Frontal cortex (tissue), 4 donors: ENCODE results near the gene PRKRIP1. TPM values are rescaled to one million over a fixed set of nuclear protein-coding genes. Genes with fewer than 3 reads are reported as not detected.
"Not testable (repeated sequence)": the region's sequence is repeated elsewhere in the genome, so short reads cannot be mapped to it uniquely, and the experiment has no call there.

Experiments used
- DNase-seq, 2 donors: peaks; one replicate each; pipeline ENCODE4 v3.0.0; 2012; ENCODE audit warnings: low spot score in 2 of 2
- FAIRE-seq: peaks from 2 replicates; lab custom pipeline; 2012; peaks lifted over from hg19 to GRCh38; lab: Jason Lieb, UNC
- small RNA-seq: library from RNA; depleted of rRNA; stranded (forward); fragments of <200 nt; gene quantifications from one replicate; pipeline ENCODE3, GENCODE V24; 2014
- total RNA-seq: library from RNA; depleted of rRNA; stranded (reverse); fragments of >200 nt; gene quantifications from one replicate; pipeline ENCODE4 v1.2.3, GENCODE V29; 2014
- donor health status: control.
- donor health status: control.
- donor health status: control.

Gene PRKRIP1
- total RNA-seq, 1 donor from 2014 or later: 15.5 TPM

DNA sequence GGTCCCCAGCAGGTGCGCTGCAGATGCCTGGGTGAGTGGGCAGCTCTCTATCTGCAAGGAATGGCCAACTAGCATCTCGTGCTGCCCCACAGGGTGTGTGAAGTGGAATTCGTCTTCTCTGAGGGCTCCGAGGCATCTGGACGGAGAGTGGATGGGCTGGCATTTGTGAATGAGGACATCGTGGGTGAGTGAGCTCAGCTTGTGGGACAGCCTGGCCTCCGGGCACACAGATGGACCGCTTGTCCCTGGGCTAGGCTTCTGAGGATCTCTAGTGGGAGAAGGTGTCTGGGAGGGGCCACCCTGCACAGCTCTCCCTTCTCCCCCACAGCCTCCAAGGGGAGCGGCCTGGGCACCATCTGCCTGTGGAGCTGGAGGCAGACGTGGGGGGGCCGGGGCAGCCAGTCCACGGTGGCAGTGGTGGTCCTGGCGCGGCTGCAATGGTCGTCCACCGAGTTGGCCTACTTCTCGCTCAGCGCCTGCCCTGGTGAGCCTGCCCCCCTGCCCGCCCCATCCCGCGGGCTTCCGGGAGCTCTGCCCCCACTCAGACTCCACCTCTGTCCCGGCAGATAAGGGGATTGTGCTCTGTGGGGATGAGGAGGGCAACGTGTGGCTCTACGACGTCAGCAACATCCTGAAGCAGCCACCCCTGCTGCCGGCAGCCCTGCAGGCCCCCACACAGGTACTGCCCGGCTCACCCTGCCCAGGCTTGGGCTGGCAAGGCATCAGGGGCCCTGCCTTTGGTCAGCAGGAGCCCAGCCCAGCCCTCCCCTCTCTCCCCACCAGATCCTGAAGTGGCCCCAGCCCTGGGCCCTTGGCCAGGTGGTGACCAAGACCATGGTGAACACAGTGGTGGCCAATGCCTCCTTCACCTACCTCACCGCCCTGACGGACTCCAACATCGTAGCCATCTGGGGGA is 76.2 kb downstream of the PRKRIP1 start:
- FAIRE-seq (no peak), DNase-seq (no peak)

DNA sequence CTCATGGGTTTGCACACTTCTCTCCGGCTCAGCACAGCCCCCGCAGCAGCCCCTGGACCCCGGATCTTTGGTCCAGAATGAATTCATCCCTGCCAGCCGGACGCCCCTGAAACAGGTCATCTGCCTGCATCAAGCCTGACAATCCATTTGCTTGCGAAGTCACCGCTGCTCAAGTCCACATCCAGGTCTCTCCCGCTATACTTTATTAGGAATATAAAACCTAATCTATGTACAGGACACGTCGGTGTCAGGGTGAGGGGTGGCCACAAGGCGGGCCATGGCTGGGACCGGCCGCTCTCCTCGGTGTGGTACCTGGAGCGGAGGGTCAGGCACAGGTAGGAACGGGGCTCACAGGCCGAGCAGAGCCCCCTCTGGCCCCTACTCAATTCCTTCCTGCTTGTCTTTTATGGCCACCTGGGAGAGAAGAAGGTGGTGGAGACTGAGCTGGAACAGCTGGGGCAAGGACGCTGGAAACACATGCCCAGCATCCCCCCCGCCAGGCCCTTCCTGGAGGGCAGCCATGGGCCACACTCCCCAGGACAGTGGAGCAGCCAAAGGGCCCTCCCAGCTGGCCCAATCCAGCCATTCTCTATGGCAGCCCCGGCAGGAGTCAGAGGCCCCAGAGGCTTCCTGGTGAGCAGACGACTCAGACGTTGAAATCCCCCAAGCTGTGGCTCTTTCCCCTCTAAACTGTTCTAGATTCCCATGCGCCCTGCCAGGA is 77.3 kb downstream of the PRKRIP1 start:
- no peak for FAIRE-seq
- DNase-seq: no peak

DNA sequence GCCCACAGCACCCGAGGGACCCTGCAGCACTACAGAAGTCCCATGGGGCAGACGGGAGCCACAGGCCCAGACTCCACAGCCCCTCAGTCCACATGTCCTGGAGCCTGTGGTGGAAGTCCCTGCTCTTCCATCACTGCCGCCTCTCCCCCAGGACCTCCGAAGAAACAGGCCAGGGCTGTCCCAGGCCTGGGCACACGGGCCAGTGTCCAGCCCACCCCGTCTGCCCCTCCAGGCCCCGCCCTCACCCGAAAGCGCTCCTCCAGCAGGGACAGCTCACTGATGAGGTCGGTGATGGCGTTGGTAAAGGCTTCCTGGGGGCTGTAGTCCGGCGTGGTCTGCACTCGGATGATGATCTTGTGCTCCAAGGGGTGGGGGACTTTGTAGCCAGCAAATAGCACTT is 78.0 kb downstream of the PRKRIP1 start:
- not testable (repeated sequence) for DNase-seq

DNA sequence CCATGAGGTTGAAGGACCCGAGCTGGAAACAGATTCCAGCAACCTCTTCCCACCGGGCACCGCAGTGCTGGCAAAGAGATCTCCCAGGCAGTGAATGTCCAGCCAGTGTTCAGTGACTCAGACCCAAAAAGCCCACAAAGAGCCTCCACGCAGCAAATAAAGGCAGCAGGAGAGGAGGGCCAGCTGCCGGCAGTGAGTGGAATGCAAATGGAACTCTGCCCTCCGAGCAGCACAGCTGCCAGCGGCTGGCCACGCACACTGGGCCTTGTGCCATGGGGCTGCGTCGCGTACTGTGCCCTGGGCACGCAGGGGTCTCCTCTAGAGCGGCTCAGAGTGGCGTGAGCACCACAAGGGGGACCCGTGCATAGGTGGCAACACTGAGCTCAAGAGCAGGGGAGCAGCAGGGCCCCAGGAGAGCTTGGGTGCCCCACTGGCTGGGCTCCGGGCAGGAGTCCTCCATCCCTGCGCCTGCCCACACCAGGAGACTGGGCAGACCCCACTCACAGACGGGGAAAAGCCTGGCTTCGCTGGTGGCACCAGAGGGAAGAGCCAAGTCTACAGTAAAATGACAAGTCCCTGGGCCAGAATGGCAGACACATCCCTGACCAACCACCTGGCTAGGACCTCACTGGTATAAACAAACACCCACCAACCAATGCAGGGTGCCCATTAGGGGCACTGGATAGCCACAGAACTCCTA is 78.7 kb downstream of the PRKRIP1 start:
- DNase-seq: not testable (repeated sequence)

More for the DNA sequence above, 78.0 kb downstream of the PRKRIP1 start:
- FAIRE-seq: not testable (repeated sequence)

More for the DNA sequence above, 78.7 kb downstream of the PRKRIP1 start:
- FAIRE-seq: not testable (repeated sequence)

Small RNAs within 50 kb of the gene (small RNA-seq; reads per million reads assigned to genes)
- not detected for gene AC091390.4
- not detected for gene MIR548O

Other genes starting within 250 kb of the PRKRIP1 start
- gene SH2B2, start 109.5 kb upstream of the PRKRIP1 start, total RNA-seq: 10.2 TPM
- gene SPDYE6, start 39.9 kb upstream of the PRKRIP1 start, total RNA-seq: not detected
- gene ORAI2, start 37.2 kb downstream of the PRKRIP1 start, total RNA-seq: 19.2 TPM
- gene ALKBH4, start 68.5 kb downstream of the PRKRIP1 start, total RNA-seq: 16.7 TPM
- gene LRWD1, start 68.6 kb downstream of the PRKRIP1 start, total RNA-seq: 55.4 TPM
- gene POLR2J, start 82.6 kb downstream of the PRKRIP1 start, total RNA-seq: 11.8 TPM
- 11.4 TPM for gene RASA4B, start 121.4 kb downstream of the PRKRIP1 start, total RNA-seq
- 1.6 TPM for gene UPK3BL2, start 147.3 kb downstream of the PRKRIP1 start, total RNA-seq
- not detected for gene SPDYE2, start 154.9 kb downstream of the PRKRIP1 start, total RNA-seq
- gene POLR2J3, start 176.2 kb downstream of the PRKRIP1 start, total RNA-seq: 21.2 TPM
- gene RASA4, start 220.4 kb downstream of the PRKRIP1 start, total RNA-seq: 27.3 TPM
- gene UPK3BL1, start 246.4 kb downstream of the PRKRIP1 start, total RNA-seq: 9.0 TPM